GM21526 (cell line): Measurements from ENCODE around the gene KCNA2.

Experiments used
- ATAC-seq: cut with Tn5 transposase; IDR thresholded peaks from one replicate; pipeline ENCODE4 v1.9.1; 2021; ENCODE audit warnings: moderate library complexity; ENCODE audit not compliant: unreplicated experiment, low FRiP score

KCNA2 gene

GRCh38 chr1:110576441-110576840, 29.7 kb downstream of the KCNA2 start:
- no peak for ATAC-seq

DNA sequence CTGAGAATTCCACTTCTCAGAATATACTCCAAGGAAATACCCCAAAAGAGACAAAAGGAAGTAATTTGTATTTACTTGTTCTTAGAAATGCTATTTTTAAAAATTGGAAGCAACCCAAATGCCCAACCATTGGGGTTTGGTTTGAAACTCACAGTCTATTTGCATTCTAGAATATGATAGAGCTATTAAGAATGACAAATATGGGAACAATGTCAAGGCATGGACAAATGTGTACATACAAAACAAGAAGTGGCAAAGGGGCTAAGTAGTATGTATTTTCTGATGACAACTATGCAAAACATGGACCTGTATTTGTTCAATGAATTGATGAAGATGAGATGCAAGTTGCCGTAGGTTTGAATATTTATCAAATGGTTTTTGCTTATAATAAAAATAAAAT, 32.8 kb downstream of the KCNA2 start:
- ATAC-seq, result no peak

DNA sequence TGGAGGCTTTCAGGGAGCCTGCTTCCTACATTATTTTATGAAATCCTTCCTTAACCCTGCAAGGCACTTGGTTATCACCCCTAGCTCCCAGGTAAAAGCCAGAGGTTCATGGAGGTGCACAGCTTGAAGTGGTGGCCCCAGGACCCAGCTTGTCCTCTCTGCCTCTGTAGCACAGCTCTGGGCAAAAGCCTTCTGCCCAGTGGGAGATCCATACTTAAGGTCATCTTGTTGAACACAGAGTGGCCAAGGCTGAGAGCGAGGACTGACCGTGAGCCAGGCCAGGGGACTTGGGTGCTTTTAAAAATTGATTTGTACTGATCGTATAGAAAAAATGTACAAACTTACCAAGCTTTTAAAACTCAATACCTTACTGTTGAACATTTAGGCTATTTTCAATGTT, 33.4 kb downstream of the KCNA2 start:
- ATAC-seq, result no peak

- no peak for ATAC-seq
Measured at GRCh38 chr1:110570901-110571300, 35.3 kb downstream of the KCNA2 start.

DNA sequence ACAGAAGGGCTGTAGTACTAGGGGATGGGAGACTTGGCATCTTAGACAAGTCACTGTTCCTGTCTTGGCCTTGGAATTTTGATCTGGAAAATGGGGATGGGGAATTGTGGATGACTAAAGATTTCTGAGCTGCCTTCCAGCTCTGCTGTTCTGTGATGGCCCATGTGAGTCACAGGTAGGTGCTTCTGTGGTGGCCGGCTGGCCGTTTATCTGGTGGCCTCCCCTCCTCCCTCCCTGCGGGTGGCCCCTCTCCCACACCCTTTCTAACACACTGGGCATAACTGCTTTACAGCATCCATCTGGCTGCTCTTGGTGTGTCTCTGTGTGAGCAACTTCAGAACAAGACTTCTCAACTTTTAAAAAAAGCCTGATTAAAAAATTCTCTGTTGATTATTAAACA, 35.9 kb downstream of the KCNA2 start:
- ATAC-seq, result no peak

- no peak for ATAC-seq
Measured at GRCh38 chr1:110566836-110567235, 39.3 kb downstream of the KCNA2 start.

- no peak for ATAC-seq
Measured at GRCh38 chr1:110565565-110565964, 40.6 kb downstream of the KCNA2 start.

- ATAC-seq, result no peak
Measured at GRCh38 chr1:110563089-110563488, 43.1 kb downstream of the KCNA2 start.

- ATAC-seq, result no peak
Measured at GRCh38 chr1:110561596-110561995, 44.6 kb downstream of the KCNA2 start.

GRCh38 chr1:110559157-110559556, 47.0 kb downstream of the KCNA2 start:
- no peak for ATAC-seq

GRCh38 chr1:110557481-110557880, 48.7 kb downstream of the KCNA2 start:
- no peak for ATAC-seq

DNA sequence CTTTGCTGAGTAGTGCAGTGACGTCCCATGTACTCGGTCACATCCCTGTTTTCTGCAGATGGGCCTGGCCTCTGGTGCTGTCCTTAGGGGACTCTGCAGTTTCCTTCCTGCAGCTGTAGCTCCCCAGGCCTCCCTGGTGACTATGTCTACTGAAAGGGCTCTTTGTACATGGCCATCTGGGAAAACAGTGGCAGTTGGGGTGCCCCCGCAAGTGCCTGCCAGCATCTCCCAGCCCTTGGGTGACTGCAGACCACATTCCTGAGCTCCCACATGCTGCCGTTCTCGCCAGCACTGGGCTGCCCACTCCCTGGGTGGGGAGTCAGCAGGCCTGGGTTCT, 49.7 kb downstream of the KCNA2 start:
- ATAC-seq, result no peak

DNA sequence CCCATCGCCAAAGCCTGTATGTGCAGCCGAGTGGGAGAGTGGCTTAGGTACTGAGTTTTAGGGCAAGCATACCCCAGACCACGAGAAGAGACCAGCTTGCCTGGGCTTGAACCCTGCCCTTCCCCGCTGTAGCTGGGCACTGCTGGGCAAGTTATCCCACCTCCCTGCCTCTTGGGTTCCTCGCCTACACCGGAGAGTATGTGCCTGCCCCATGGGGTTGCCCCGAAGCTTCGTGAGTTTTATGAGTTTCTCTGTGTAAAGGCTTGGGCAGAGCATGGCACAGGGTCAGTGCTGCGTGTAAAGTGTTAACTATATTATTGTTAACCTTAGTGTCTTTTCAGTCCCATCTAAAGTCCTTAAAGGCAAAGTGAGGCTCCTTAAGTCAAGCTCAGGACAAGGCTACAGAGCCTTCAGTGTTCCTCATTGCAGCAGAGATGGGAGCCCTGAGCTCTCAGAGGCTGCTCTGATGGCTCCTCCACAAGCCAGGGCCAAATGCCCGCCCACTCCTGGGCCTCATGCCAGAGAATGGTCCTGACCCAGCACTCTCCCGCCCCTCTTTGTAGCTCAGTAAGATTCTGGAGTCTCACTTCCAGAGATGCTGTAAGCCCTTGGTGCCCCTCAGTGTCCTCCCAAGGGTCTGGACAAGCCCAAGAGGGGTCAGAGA, 50.2 kb downstream of the KCNA2 start:
- ATAC-seq, result no peak

GRCh38 chr1:110554871-110555801, 51.0 kb downstream of the KCNA2 start:
- ATAC-seq, result no peak

DNA sequence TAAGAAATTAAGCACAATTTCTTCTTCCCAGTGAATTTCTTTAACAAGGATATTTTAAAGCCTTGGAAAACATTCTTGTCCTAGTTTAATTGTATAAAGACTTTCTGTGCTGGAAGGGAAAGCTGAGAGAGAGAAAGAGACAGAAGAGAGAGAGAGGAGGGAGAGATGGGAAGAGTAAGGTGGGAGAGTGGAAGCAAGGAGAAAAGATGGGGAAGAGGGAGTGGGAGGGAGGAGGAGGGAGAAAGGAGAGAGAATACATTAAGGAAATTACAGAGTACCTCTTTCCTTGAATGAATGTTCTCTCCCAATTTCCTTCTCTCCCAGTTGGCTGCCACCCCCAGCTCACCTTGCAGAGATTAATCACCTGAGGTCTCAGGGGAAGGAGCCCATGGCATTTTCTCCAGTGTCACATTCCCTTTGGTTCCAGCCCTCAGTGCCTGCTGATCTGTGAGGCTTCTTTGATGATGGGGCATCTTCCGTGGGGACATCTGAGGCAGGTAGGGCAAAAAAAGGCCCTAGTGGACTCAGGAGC, 54.8 kb downstream of the KCNA2 start:
- ATAC-seq, result no peak

- ATAC-seq, result no peak
Measured at GRCh38 chr1:110549831-110550230, 56.3 kb downstream of the KCNA2 start.

DNA sequence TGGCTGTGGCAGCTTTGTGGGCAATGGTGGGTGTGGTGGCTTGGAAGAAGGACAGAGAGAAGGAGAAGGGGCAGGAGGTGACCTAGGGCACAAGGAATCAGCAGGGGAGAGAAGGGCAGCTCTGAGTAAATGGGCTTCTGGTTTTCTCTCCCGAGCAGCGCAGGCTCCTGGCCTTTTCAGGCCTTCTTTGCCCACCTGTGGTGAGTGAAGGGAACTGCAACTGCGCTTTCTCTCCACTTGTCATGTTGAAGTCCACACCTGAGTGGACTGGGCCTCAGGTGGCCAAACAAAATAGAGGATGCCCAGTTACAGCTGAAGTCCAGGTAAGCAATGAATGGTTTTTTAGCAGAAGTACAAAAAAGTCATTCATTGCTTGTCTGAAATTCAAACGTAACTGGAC, 57.8 kb downstream of the KCNA2 start:
- no peak for ATAC-seq

DNA sequence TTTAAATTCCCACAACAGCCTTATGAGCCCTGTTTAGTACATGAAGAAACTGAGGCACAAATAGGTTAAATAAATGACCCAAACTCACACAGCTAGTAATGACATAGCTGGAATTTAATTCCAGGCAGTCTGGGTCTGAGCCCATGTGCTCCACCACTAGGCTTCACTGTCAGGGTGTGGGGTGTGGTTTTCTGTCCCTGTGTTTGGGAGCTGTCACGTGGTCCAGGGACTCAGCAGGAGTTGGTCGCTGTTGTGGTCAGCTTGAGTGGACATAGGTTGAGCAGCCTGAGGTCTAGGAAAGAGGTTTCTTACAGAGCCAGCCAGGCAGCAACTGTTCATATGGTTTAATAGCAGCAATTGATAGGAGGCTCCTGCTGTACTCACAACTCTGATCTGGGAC, 59.1 kb downstream of the KCNA2 start:
- no peak for ATAC-seq

DNA sequence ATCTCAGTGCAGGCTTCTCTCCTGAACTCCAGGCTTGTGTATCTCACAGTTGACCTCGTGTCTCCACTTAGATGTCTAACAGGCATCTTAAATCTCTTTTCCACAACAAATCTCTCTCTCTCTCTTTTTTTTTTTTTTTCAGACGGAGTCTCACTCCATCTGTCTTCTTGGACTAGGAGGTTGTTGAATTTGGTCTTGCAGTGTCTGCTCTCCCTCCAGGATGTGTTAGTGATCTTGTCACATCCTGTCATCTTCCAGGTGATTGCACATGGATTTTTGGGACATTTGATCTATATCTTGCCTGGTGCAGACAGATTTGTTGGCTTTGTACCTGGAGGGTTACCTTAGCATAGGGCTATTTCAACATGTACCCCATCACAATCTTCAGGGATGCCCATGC, 60.7 kb downstream of the KCNA2 start:
- no peak for ATAC-seq

- ATAC-seq, result no peak
Measured at GRCh38 chr1:110544753-110545152, 61.4 kb downstream of the KCNA2 start.
